ENCODE measurements around the gene PHLDA3. TPM values are rescaled to one million over a fixed set of nuclear protein-coding genes. Genes with fewer than 3 reads are reported as not detected.
A peak's percentile ranks its signal among the peaks of the same experiment; 100 is the strongest.

Gene PHLDA3
- total RNA-seq, 1 donor from 2014 or later = 18.5 TPM

- H3K4me1 Mint-ChIP-seq (ENCODE audit: low read depth, unreplicated experiment) = peaks cover 7% of the 10 kb centered on the region
- no peak overlapping the region for H3K4me3 Mint-ChIP-seq (ENCODE audit: unreplicated experiment)
- H3K9me3 Mint-ChIP-seq (ENCODE audit: unreplicated experiment) = peaks cover 3% of the 10 kb centered on the region
- no peak overlapping the region for H3K27ac Mint-ChIP-seq (ENCODE audit: unreplicated experiment)
- no peak for DNase-seq
- H3K36me3 Mint-ChIP-seq (ENCODE audit: unreplicated experiment) = peaks cover 2% of the 10 kb centered on the region
- TF ChIP-seq CTCF (IDR thresholded peaks at IDR 0.05; ENCODE audit: partially characterized antibody, unreplicated experiment) = no peak
- peaks cover 8% of the 10 kb centered on the region for H3K27me3 Mint-ChIP-seq (ENCODE audit: unreplicated experiment)
These were observed 35.2 kb upstream of the PHLDA3 start for GRCh38 chr1:201504179-201504631.

- Mint-ChIP-seq H3K9me3 (ENCODE audit: unreplicated experiment) (no peaks in the 10 kb centered on the region), H3K27me3 (ENCODE audit: unreplicated experiment) (peaks cover 11% of the 10 kb centered on the region), H3K4me3 (ENCODE audit: unreplicated experiment) (no peak overlapping the region), H3K36me3 (ENCODE audit: unreplicated experiment) (no peaks in the 10 kb centered on the region), H3K27ac (ENCODE audit: unreplicated experiment) (no peak overlapping the region), H3K4me1 (ENCODE audit: low read depth, unreplicated experiment) (peaks cover 7% of the 10 kb centered on the region)
- DNase-seq = peak; percentile 43
- no peak for TF ChIP-seq CTCF (IDR thresholded peaks at IDR 0.05; ENCODE audit: partially characterized antibody, unreplicated experiment)
These were observed 34.6 kb upstream of the PHLDA3 start for GRCh38 chr1:201503397-201504176.

GRCh38 chr1:201502511-201502857 is 33.5 kb upstream of the PHLDA3 start:
- no peak for TF ChIP-seq CTCF (IDR thresholded peaks at IDR 0.05; ENCODE audit: partially characterized antibody, unreplicated experiment)
- peaks cover 7% of the 10 kb centered on the region for H3K4me1 Mint-ChIP-seq (ENCODE audit: low read depth, unreplicated experiment)
- H3K27me3 Mint-ChIP-seq (ENCODE audit: unreplicated experiment) = peaks cover 9% of the 10 kb centered on the region
- H3K36me3 Mint-ChIP-seq (ENCODE audit: unreplicated experiment) = no peaks in the 10 kb centered on the region
- no peak overlapping the region for H3K27ac Mint-ChIP-seq (ENCODE audit: unreplicated experiment)
- H3K9me3 Mint-ChIP-seq (ENCODE audit: unreplicated experiment) = peaks cover 2% of the 10 kb centered on the region
- H3K4me3 Mint-ChIP-seq (ENCODE audit: unreplicated experiment) = no peak overlapping the region
- DNase-seq = no peak

GRCh38 chr1:201501812-201502510 is 33.0 kb upstream of the PHLDA3 start:
- no peak overlapping the region for H3K4me3 Mint-ChIP-seq (ENCODE audit: unreplicated experiment)

More at GRCh38 chr1:201501812-201502510, 33.0 kb upstream of the PHLDA3 start:
- H3K27me3 Mint-ChIP-seq (ENCODE audit: unreplicated experiment) = peaks cover 6% of the 10 kb centered on the region
- H3K4me1 Mint-ChIP-seq (ENCODE audit: low read depth, unreplicated experiment) = peaks cover 7% of the 10 kb centered on the region
- H3K36me3 Mint-ChIP-seq (ENCODE audit: unreplicated experiment) = no peaks in the 10 kb centered on the region
- no peak for TF ChIP-seq CTCF (IDR thresholded peaks at IDR 0.05; ENCODE audit: partially characterized antibody, unreplicated experiment)
- peaks cover 2% of the 10 kb centered on the region for H3K9me3 Mint-ChIP-seq (ENCODE audit: unreplicated experiment)
- no peak overlapping the region for H3K27ac Mint-ChIP-seq (ENCODE audit: unreplicated experiment)
- DNase-seq = no peak

Measured in glutamatergic neuron (in vitro differentiated cells).